HCT116 (cell line): ENCODE measurements around the gene ARSG. TPM values are rescaled to one million over a fixed set of nuclear protein-coding genes. Genes with fewer than 3 reads are reported as not detected.

Experiments used
- ATAC-seq: fragments of 200-7000 bp; cut with Tn5 transposase; 2 replicates; pipeline ENCODE4 v1.9.1; 2020; ENCODE audit warnings: mild to moderate bottlenecking, moderate library complexity
- BruUV-seq: library from RNA; stranded (reverse); fragments of 400-500 nt; replicated peaks from 2 replicates; lab custom pipeline; 2021; lab: Mats Ljungman, UMichigan
- CTCF ChIA-PET: fragments of 300-600 bp; sonication (Branson Sonifier 250); formaldehyde crosslinking; loops from one replicate; lab custom pipeline; 2021; ENCODE audit warnings: antibody characterized with exemption; lab: Charles Lee
- POLR2A ChIA-PET: fragments of 300-600, 350-600 bp; sonication (Branson Sonifier 250); formaldehyde crosslinking; loops from one replicate; lab custom pipeline; 2021; ENCODE audit warnings: antibody characterized with exemption; lab: Charles Lee
- RAD21 ChIA-PET, 2 experiments: fragments of 300-600 bp; sonication (Branson Sonifier 250); formaldehyde crosslinking; loops; one replicate each; lab custom pipeline; 2023; ENCODE audit warnings: low total read pairs in 2 of 2; ENCODE audit not compliant: uncharacterized antibody in 2 of 2, unreplicated experiment in 2 of 2, low non-redundant PET in 1 of 2; lab: Charles Lee
- DNase-seq: peaks from one replicate; pipeline ENCODE4 v3.0.0-alpha.2; 2010; ENCODE audit warnings: low read depth, low spot score
- H2AFZ ChIP-seq: fragments of 200-600 bp; shearing (Covaris generic), sonication (generic); 2 replicates; pipeline ENCODE4 v1.6.1; 2017; ENCODE audit warnings: low read depth, mixed run types, mixed read lengths, antibody characterized with exemption, low read length; ENCODE audit not compliant: poor library complexity, severe bottlenecking
- H3K27ac ChIP-seq: 2 replicates; pipeline ENCODE4 v1.5.1; 2012; ENCODE audit warnings: low read depth, low read length
- H3K27me3 ChIP-seq: fragments of 200-600 bp; sonication (generic); 2 replicates; pipeline ENCODE4 v1.6.1; 2016; ENCODE audit warnings: mixed run types, low read length, mixed read lengths; ENCODE audit not compliant: insufficient read depth
- H3K36me3 ChIP-seq, 2 experiments: fragments of 200-500 bp in 1 of 2; fragments of 200-600 bp in 1 of 2; sonication (Bioruptor generic) in 1 of 2; sonication (generic) in 1 of 2; 2 replicates each; pipeline versions ENCODE4 v1.5.1 to v1.6.1; 2014 to 2016; ENCODE audit warnings: low read length in 2 of 2, inconsistent platforms in 1 of 2, mixed read lengths in 1 of 2, mixed run types in 1 of 2; ENCODE audit not compliant: insufficient read depth in 2 of 2, control insufficient read depth in 1 of 2
- H3K4me1 ChIP-seq, 2 experiments: fragments of 200-600 bp in 1 of 2; sonication (generic) in 1 of 2; 2 replicates each; pipeline versions ENCODE4 v1.5.1 to v1.6.1; 2012 to 2017; ENCODE audit warnings: low read length in 2 of 2, inconsistent platforms in 1 of 2, mild to moderate bottlenecking in 1 of 2, mixed read lengths in 1 of 2, mixed run types in 1 of 2, moderate library complexity in 1 of 2; ENCODE audit not compliant: insufficient read depth in 2 of 2, control insufficient read depth in 1 of 2
- H3K4me2 ChIP-seq: fragments of 200-600 bp; sonication (generic); 2 replicates; pipeline ENCODE4 v1.6.1; 2017; ENCODE audit warnings: mixed run types, low read length, mixed read lengths
- H3K4me3 ChIP-seq, 2 experiments: fragments of 200-600 bp in 1 of 2; sonication (generic) in 1 of 2; replicated peaks in 1 of 2; 2 replicates each; pipeline ENCODE4 v1.5.1; 2011 to 2016; ENCODE audit warnings: low read length in 2 of 2, control low read depth in 1 of 2, low read depth in 1 of 2, mild to moderate bottlenecking in 1 of 2, mixed read lengths in 1 of 2, mixed run types in 1 of 2
- H3K79me2 ChIP-seq: fragments of 200-600 bp; sonication (generic); 2 replicates; pipeline ENCODE4 v1.6.1; 2017; ENCODE audit warnings: mild to moderate bottlenecking, mixed run types, low read length, moderate library complexity, mixed read lengths; ENCODE audit not compliant: insufficient read depth
- H3K9ac ChIP-seq: fragments of 200-600 bp; sonication (generic); 2 replicates; pipeline ENCODE4 v1.6.1; 2016; ENCODE audit warnings: low read length, mixed read lengths
- H3K9me2 ChIP-seq: fragments of 200-600 bp; sonication (generic), shearing (Covaris generic); 2 replicates; pipeline ENCODE4 v1.6.1; 2017; ENCODE audit warnings: mixed run types, mild to moderate bottlenecking, moderate library complexity; ENCODE audit not compliant: insufficient read depth
- H3K9me3 ChIP-seq, 2 experiments: fragments of 200-500 bp in 1 of 2; fragments of 200-600 bp in 1 of 2; sonication (Bioruptor generic) in 1 of 2; sonication (generic) in 1 of 2; 2 replicates each; pipeline ENCODE4 v1.6.1; 2014 to 2017; ENCODE audit warnings: low read length in 2 of 2, mixed read lengths in 2 of 2, inconsistent platforms in 1 of 2, low read depth in 1 of 2, mild to moderate bottlenecking in 1 of 2, mixed run types in 1 of 2, moderate library complexity in 1 of 2; ENCODE audit not compliant: control insufficient read depth in 1 of 2, insufficient read depth in 1 of 2
- H4K20me1 ChIP-seq: fragments of 200-600 bp; sonication (generic), shearing (Covaris generic); 2 replicates; pipeline ENCODE4 v1.6.1; 2017; ENCODE audit warnings: mixed run types, mild to moderate bottlenecking, moderate library complexity; ENCODE audit not compliant: insufficient read depth
- ELF1 ChIP-seq: IDR thresholded peaks from 2 replicates; pipeline ENCODE4 v1.6.1; 2012; ENCODE audit warnings: low read depth, borderline replicate concordance
- POLR2A ChIP-seq: IDR thresholded peaks from 2 replicates; pipeline ENCODE4 v1.7.0; 2011; ENCODE audit warnings: borderline replicate concordance; ENCODE audit not compliant: insufficient read depth, insufficient read length; ENCODE audit errors: extremely low read depth
- SP1 ChIP-seq: IDR thresholded peaks from 2 replicates; pipeline ENCODE4 v1.6.1; 2012; ENCODE audit warnings: low read depth
- intact Hi-C: fragments of 100-400 bp; cut with micrococcal nuclease; formaldehyde crosslinking; loops from 2 replicates; pipeline ENCODE4 v1.10.0; 2022
- total RNA-seq: library from RNA; stranded (reverse); gene quantifications from one replicate; pipeline ENCODE4 v1.2.1, GENCODE V29; 2021; ENCODE audit not compliant: unreplicated experiment
- TF ChIP-seq, protein P1 (sequence below): IDR thresholded peaks from 2 replicates; pipeline ENCODE4 v1.6.1; 2012
- TF ChIP-seq, protein P2 (sequence below): IDR thresholded peaks from 2 replicates; pipeline ENCODE4 v1.6.1; 2011; ENCODE audit warnings: mild to moderate bottlenecking, low read length, moderate library complexity; ENCODE audit not compliant: insufficient replicate concordance; ENCODE audit errors: extremely low read depth
- TF ChIP-seq, protein P3 (sequence below), 3 experiments: fragments of 200-600 bp in 1 of 3; sonication (generic) in 1 of 3; IDR thresholded peaks in 2 of 3; conservative IDR thresholded peaks in 1 of 3; 2 replicates each; pipeline ENCODE4 v1.5.1; 2012 to 2017; ENCODE audit warnings: low read depth in 2 of 3, low read length in 2 of 3, antibody characterized with exemption in 1 of 3, borderline replicate concordance in 1 of 3, control low read depth in 1 of 3, mild to moderate bottlenecking in 1 of 3, mixed read lengths in 1 of 3, mixed run types in 1 of 3, moderate library complexity in 1 of 3; ENCODE audit not compliant: insufficient read depth in 1 of 3

Gene ARSG
- total RNA-seq, 1 experiment from 2014 or later: 17.1 TPM

DNA sequence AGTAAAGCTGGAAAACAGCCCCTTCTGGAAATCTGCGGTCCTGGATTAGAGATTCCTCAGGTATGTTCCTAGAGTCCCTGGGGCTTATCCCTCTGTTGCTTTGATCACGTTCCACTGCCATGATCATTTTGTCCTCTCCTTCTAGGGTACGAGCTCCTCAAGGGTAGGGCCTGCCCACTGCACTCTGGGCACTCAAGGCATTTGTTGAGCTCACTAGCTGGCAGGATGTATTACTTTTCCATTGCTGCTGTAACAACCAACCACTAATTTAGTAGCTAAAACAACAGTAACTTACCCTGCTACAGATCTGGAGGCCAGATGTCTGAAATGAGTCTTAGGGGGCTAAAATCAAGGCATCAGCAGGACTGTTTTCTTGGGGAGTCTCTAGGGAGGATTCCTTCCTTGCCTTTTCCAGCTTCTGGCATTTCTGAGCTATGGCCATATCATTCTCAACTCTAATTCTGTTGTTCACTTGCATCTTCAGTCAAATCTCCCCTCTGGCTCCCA lies 65.7 kb downstream of the ARSG start:
- TF ChIP-seq SP1 (no peak), POLR2A (no peak), ELF1 (no peak)
- TF ChIP-seq, protein P1, sequence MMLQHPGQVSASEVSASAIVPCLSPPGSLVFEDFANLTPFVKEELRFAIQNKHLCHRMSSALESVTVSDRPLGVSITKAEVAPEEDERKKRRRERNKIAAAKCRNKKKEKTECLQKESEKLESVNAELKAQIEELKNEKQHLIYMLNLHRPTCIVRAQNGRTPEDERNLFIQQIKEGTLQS: no peak
- TF ChIP-seq, protein P2, sequence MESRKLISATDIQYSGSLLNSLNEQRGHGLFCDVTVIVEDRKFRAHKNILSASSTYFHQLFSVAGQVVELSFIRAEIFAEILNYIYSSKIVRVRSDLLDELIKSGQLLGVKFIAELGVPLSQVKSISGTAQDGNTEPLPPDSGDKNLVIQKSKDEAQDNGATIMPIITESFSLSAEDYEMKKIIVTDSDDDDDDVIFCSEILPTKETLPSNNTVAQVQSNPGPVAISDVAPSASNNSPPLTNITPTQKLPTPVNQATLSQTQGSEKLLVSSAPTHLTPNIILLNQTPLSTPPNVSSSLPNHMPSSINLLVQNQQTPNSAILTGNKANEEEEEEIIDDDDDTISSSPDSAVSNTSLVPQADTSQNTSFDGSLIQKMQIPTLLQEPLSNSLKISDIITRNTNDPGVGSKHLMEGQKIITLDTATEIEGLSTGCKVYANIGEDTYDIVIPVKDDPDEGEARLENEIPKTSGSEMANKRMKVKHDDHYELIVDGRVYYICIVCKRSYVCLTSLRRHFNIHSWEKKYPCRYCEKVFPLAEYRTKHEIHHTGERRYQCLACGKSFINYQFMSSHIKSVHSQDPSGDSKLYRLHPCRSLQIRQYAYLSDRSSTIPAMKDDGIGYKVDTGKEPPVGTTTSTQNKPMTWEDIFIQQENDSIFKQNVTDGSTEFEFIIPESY: no peak
- TF ChIP-seq, protein P3, sequence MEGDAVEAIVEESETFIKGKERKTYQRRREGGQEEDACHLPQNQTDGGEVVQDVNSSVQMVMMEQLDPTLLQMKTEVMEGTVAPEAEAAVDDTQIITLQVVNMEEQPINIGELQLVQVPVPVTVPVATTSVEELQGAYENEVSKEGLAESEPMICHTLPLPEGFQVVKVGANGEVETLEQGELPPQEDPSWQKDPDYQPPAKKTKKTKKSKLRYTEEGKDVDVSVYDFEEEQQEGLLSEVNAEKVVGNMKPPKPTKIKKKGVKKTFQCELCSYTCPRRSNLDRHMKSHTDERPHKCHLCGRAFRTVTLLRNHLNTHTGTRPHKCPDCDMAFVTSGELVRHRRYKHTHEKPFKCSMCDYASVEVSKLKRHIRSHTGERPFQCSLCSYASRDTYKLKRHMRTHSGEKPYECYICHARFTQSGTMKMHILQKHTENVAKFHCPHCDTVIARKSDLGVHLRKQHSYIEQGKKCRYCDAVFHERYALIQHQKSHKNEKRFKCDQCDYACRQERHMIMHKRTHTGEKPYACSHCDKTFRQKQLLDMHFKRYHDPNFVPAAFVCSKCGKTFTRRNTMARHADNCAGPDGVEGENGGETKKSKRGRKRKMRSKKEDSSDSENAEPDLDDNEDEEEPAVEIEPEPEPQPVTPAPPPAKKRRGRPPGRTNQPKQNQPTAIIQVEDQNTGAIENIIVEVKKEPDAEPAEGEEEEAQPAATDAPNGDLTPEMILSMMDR (IDR thresholded peaks at IDR 0.05 in 2 of 3, conservative IDR thresholded peaks at IDR 0.05 in 1 of 3; ENCODE audit: borderline replicate concordance in 1 of 3, insufficient read depth in 1 of 3, low read depth in 2 of 3, low read length in 2 of 3): no peak
- ChIA-PET CTCF (no interaction called here), POLR2A (no interaction called here), RAD21 (no interaction called here)
- Histone ChIP-seq H3K9me2 (no peaks in the 10 kb centered on the region), H3K36me3 (no peaks in the 10 kb centered on the region), H3K79me2 (no peaks in the 10 kb centered on the region), H3K9ac (no peak overlapping the region), H2AFZ (no peak overlapping the region), H3K27ac (no peak overlapping the region), H3K4me2 (no peak overlapping the region), H3K4me3 (no peak overlapping the region), H3K4me1 (peaks cover 23 to 32% of the 10 kb centered on the region in 2 experiments), H3K27me3 (no peaks in the 10 kb centered on the region), H4K20me1 (no peaks in the 10 kb centered on the region), H3K9me3 (no peaks in the 10 kb centered on the region)
- BruUV-seq: no TSS peak
- ATAC-seq: no peak
- DNase-seq: no peak
- intact Hi-C loops: no loop called here
